Thyroid gland (tissue), 4 donors: ENCODE data around the gene OVCA2.

ENCODE experiments used
- CTCF ChIP-seq, 6 experiments: fragments of 200-600 bp in 3 of 6; fragments of 450-650 bp in 3 of 6; sonication (generic) in 3 of 6; IDR thresholded peaks; one replicate each; pipeline ENCODE4 v1.5.1; 2016 to 2019; ENCODE audit warnings: antibody characterized with exemption in 6 of 6, mild to moderate bottlenecking in 2 of 6, inconsistent platforms in 1 of 6, moderate library complexity in 1 of 6
- POLR2A ChIP-seq, 2 donors: fragments of 450-650 bp; IDR thresholded peaks; one replicate each; pipeline ENCODE4 v1.6.1; 2017; ENCODE audit warnings: antibody characterized with exemption in 2 of 2, mild to moderate bottlenecking in 2 of 2, moderate library complexity in 1 of 2

GRCh38 chr17:2041561-2042389 lies at the start of gene OVCA2:
- TF ChIP-seq CTCF (IDR thresholded peaks at IDR 0.05), result peak in 3 of 6 experiments; percentile 38 to 65 (median 49)
- TF ChIP-seq POLR2A (IDR thresholded peaks at IDR 0.05), result peak in 1 of 2 donors; percentile 85
